Naive thymus-derived CD4-positive, alpha-beta T cell (primary cell): ENCODE data around the gene F11R. TPM values are rescaled to one million over a fixed set of nuclear protein-coding genes. Genes with fewer than 3 reads are reported as not detected.
"Not testable (repeated sequence)": the region's sequence is repeated elsewhere in the genome, so short reads cannot be mapped to it uniquely, and the experiment has no call there.

Source experiments
- ATAC-seq: fragments of 150-1000 bp; cut with Tn5 transposase; 2 replicates; pipeline ENCODE4 v1.10.0; 2021; ENCODE audit warnings: mild to moderate bottlenecking, moderate library complexity
- CTCF ChIA-PET: fragments of 350-600 bp; sonication (Branson Sonifier 250); formaldehyde crosslinking; loops from one replicate; lab custom pipeline; 2021; ENCODE audit warnings: antibody characterized with exemption; lab: Charles Lee
- POLR2A ChIA-PET: fragments of 350-600 bp; sonication (Branson Sonifier 250); formaldehyde crosslinking; loops from one replicate; lab custom pipeline; 2021; ENCODE audit warnings: antibody characterized with exemption, inconsistent platforms; lab: Charles Lee
- DNase-seq, 9 donors: peaks; one replicate each; pipeline versions ENCODE4 v3.0.0 to v3.0.0-alpha.2; 2020 to 2022; ENCODE audit warnings: mixed read lengths in 1 of 9
- H3K27ac ChIP-seq: one replicate; pipeline ENCODE4 v1.7.0; 2013; ENCODE audit warnings: mild to moderate bottlenecking, low read depth, low read length, moderate library complexity
- H3K27me3 ChIP-seq, 2 donors: one replicate each; pipeline ENCODE4 v1.7.0; 2013; ENCODE audit warnings: low read length in 2 of 2, mild to moderate bottlenecking in 2 of 2, moderate library complexity in 2 of 2; ENCODE audit not compliant: control insufficient read depth in 2 of 2, insufficient read depth in 2 of 2
- H3K36me3 ChIP-seq, 3 experiments: 1 replicate in 2 of 3; 2 replicates in 1 of 3; pipeline ENCODE4 v1.7.0; 2013; ENCODE audit warnings: low read length in 3 of 3, mild to moderate bottlenecking in 3 of 3, moderate library complexity in 1 of 3; ENCODE audit not compliant: insufficient read depth in 3 of 3, control insufficient read depth in 2 of 3
- H3K4me1 ChIP-seq, 2 donors: one replicate each; pipeline ENCODE4 v1.7.0; 2013; ENCODE audit warnings: low read length in 2 of 2, mild to moderate bottlenecking in 2 of 2, moderate library complexity in 1 of 2; ENCODE audit not compliant: control insufficient read depth in 2 of 2, insufficient read depth in 2 of 2
- H3K4me3 ChIP-seq: 2 replicates; pipeline ENCODE4 v1.7.0; 2013; ENCODE audit warnings: mild to moderate bottlenecking, low read length
- H3K9me3 ChIP-seq, 3 experiments: 1 replicate in 2 of 3; 2 replicates in 1 of 3; pipeline ENCODE4 v1.7.0; 2013; ENCODE audit warnings: low read length in 3 of 3; ENCODE audit not compliant: control insufficient read depth in 2 of 3
- H3K27ac Mint-ChIP-seq, 9 donors: one replicate each; pipeline ENCODE4 v1.8.0; 2020 to 2022; ENCODE audit warnings: mixed read lengths in 9 of 9, mild to moderate bottlenecking in 8 of 9, moderate library complexity in 5 of 9, inconsistent platforms in 2 of 9
- H3K27me3 Mint-ChIP-seq, 5 donors: one replicate each; pipeline ENCODE4 v1.8.0; 2021 to 2022; ENCODE audit warnings: mixed read lengths in 5 of 5, mild to moderate bottlenecking in 1 of 5
- H3K36me3 Mint-ChIP-seq, 5 donors: one replicate each; pipeline ENCODE4 v1.8.0; 2020 to 2022; ENCODE audit warnings: mixed read lengths in 5 of 5, mild to moderate bottlenecking in 3 of 5, inconsistent platforms in 1 of 5
- H3K4me1 Mint-ChIP-seq, 7 donors: one replicate each; pipeline ENCODE4 v1.8.0; 2020 to 2022; ENCODE audit warnings: mixed read lengths in 7 of 7, mild to moderate bottlenecking in 3 of 7, inconsistent platforms in 1 of 7
- H3K4me3 Mint-ChIP-seq, 10 donors: one replicate each; pipeline ENCODE4 v1.8.0; 2020 to 2022; ENCODE audit warnings: mild to moderate bottlenecking in 10 of 10, mixed read lengths in 10 of 10, moderate library complexity in 6 of 10, inconsistent platforms in 2 of 10
- H3K9me3 Mint-ChIP-seq, 11 donors: one replicate each; pipeline ENCODE4 v1.8.0; 2020 to 2022; ENCODE audit warnings: mixed read lengths in 11 of 11, mild to moderate bottlenecking in 4 of 11, inconsistent platforms in 1 of 11, moderate library complexity in 1 of 11
- intact Hi-C, 2 donors: fragments of 100-400 bp; cut with micrococcal nuclease; formaldehyde crosslinking; loops; one replicate each; pipeline ENCODE4 v1.15.1; 2023
- polyA plus RNA-seq, 2 donors: library from polyadenylated mRNA; unstranded; fragments of 300-500 nt; fragmentation: Illumina TruSeq; gene quantifications; one replicate each; pipeline ENCODE4 v1.2.3, GENCODE V29; 2021
- total RNA-seq, 6 experiments: library from RNA in 5 of 6; stranded (reverse) in 5 of 6; gene quantifications; 1 replicate in 5 of 6; 2 replicates in 1 of 6; pipeline ENCODE4 v1.2.3 and lab custom pipeline; 2021 to 2026

F11R gene
- total and polyA plus RNA-seq, 7 experiments from 2014 or later, result 11.3 to 23.7 (median 14.4) TPM

- Mint-ChIP-seq H3K36me3 (peaks cover 0 to 5% (median 0%) of the 10 kb centered on the region in 5 donors), H3K9me3 (peaks cover 0 to 1% (median 0%) of the 10 kb centered on the region in 11 donors), H3K27ac (peak overlapping the region; percentile 79 to 96 (median 93)), H3K27me3 (no peaks in the 10 kb centered on the region), H3K4me3 (peak overlapping the region; percentile 87 to 97 (median 91)), H3K4me1 (peaks cover 22 to 53% (median 48%) of the 10 kb centered on the region in 7 donors)
- H3K27ac ChIP-seq, result peak overlapping the region; percentile 72
- intact Hi-C loops, result no loop called here
- CTCF ChIA-PET, result interaction anchor here (1.0 to 2.7 kb wide), 4 partner anchors 22 to 271 kb away, joined by 3 to 10 read pairs (median 8); partner anchors contain the start of gene KLHDC9
- H3K4me1 ChIP-seq, result peaks cover 11 to 17% of the 10 kb centered on the region in 2 donors
- no peaks in the 10 kb centered on the region for H3K36me3 ChIP-seq
- no peaks in the 10 kb centered on the region for H3K9me3 ChIP-seq
- H3K27me3 ChIP-seq, result no peaks in the 10 kb centered on the region
- DNase-seq (no peak), ATAC-seq (no peak)
- H3K4me3 ChIP-seq, result peak overlapping the region; percentile 75
- POLR2A ChIA-PET, result interaction anchor here (1.0 to 3.8 kb wide), 10 partner anchors 10 to 98 kb away, joined by 4 to 45 read pairs (median 9); partner anchors contain the start of genes ARHGAP30, NIT1, PFDN2 and TSTD1
Measured at GRCh38 chr1:161019751-161020495, 1.0 kb downstream of the F11R start.

- ChIA-PET CTCF (interaction anchor here (0.7 kb wide), 1 partner anchor 76 kb away, joined by 4 read pairs; no protein-coding TSS in a partner anchor), POLR2A (interaction anchor here (0.6 to 1.5 kb wide), 5 partner anchors 9 to 251 kb away, joined by 3 to 5 read pairs (median 3); no protein-coding TSS in a partner anchor)
- Mint-ChIP-seq H3K4me1 (peaks cover 23 to 55% (median 49%) of the 10 kb centered on the region in 7 donors), H3K4me3 (peak overlapping the region in 9 of 10 donors; percentile 20 to 95 (median 87)), H3K27ac (peak overlapping the region in 5 of 9 donors; percentile 39 to 89 (median 67))
- H3K27me3 ChIP-seq, intact Hi-C loops, DNase-seq, H3K36me3 Mint-ChIP-seq, H3K4me3 ChIP-seq, H3K9me3 ChIP-seq, H3K9me3 Mint-ChIP-seq, H3K27ac ChIP-seq, H3K27me3 Mint-ChIP-seq, H3K36me3 ChIP-seq, ATAC-seq: not testable (repeated sequence)
- peaks cover 11 to 20% of the 10 kb centered on the region in 2 donors for H3K4me1 ChIP-seq
Measured at GRCh38 chr1:161019111-161019660, 1.8 kb downstream of the F11R start.

DNA sequence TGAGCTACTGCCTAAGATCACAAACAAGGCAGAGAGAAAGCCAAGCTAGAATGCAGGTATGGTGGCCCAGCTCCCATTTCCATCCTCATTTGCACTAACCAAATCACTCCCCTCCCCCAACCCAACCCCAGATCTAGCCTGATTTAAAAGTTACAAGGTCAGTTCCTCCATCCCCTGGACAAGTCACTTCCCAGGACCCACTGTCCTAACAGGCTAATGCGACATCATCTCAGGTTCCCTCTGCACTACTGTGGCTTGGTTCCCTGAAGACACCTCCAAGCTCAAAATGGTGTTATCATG lies 2.4 kb downstream of the F11R start:
- no peaks in the 10 kb centered on the region for H3K36me3 ChIP-seq
- no peak overlapping the region for H3K4me3 ChIP-seq
- DNase-seq (no peak), ATAC-seq (no peak)
- no peaks in the 10 kb centered on the region for H3K9me3 ChIP-seq
- ChIA-PET POLR2A (interaction anchor here (0.6 to 1.5 kb wide), 8 partner anchors 11 to 250 kb away, joined by 3 to 8 read pairs (median 3); partner anchors contain the start of genes ARHGAP30 and TSTD1), CTCF (interaction anchor here (0.5 kb wide), 1 partner anchor 48 kb away, joined by 3 read pairs; no protein-coding TSS in a partner anchor)
- no peaks in the 10 kb centered on the region for H3K27me3 ChIP-seq
- H3K27me3 Mint-ChIP-seq, result no peaks in the 10 kb centered on the region
- H3K27ac Mint-ChIP-seq, result peak overlapping the region in 3 of 9 donors; percentile 33 to 67 (median 42)
- peaks cover 11 to 26% of the 10 kb centered on the region in 2 donors for H3K4me1 ChIP-seq
- intact Hi-C loops, result no loop called here
- H3K36me3 Mint-ChIP-seq, result peaks cover 0 to 5% (median 0%) of the 10 kb centered on the region in 5 donors
- peaks cover 0 to 1% (median 0%) of the 10 kb centered on the region in 11 donors for H3K9me3 Mint-ChIP-seq
- H3K27ac ChIP-seq, result no peak overlapping the region
- H3K4me1 Mint-ChIP-seq, result peaks cover 27 to 57% (median 52%) of the 10 kb centered on the region in 7 donors
- H3K4me3 Mint-ChIP-seq, result peak overlapping the region in 2 of 10 donors; percentile 10 to 53

GRCh38 chr1:161017756-161018630 lies 3.0 kb downstream of the F11R start:
- no peaks in the 10 kb centered on the region for H3K27me3 ChIP-seq
- DNase-seq, result no peak
- H3K4me1 ChIP-seq, result peaks cover 17 to 31% of the 10 kb centered on the region in 2 donors
- Mint-ChIP-seq H3K9me3 (peaks cover 0 to 1% (median 0%) of the 10 kb centered on the region in 11 donors), H3K36me3 (peaks cover 0 to 5% (median 0%) of the 10 kb centered on the region in 5 donors), H3K27me3 (no peaks in the 10 kb centered on the region), H3K4me3 (peak overlapping the region in 1 of 10 donors; percentile 10), H3K4me1 (peaks cover 32 to 63% (median 58%) of the 10 kb centered on the region in 7 donors), H3K27ac (peak overlapping the region in 7 of 9 donors; percentile 13 to 80 (median 59))
- H3K27ac ChIP-seq, result no peak overlapping the region
- CTCF ChIA-PET, result interaction anchor here (0.5 to 1.0 kb wide), 2 partner anchors 20 to 48 kb away, joined by 3 read pairs; no protein-coding TSS in a partner anchor
- no peak overlapping the region for H3K4me3 ChIP-seq
- H3K36me3 ChIP-seq, result no peaks in the 10 kb centered on the region
- POLR2A ChIA-PET, result interaction anchor here (0.6 to 1.5 kb wide), 8 partner anchors 11 to 250 kb away, joined by 3 to 8 read pairs (median 3); partner anchors contain the start of genes ARHGAP30 and TSTD1
- H3K9me3 ChIP-seq, result no peaks in the 10 kb centered on the region
- intact Hi-C loops, result no loop called here
- no peak for ATAC-seq

DNA sequence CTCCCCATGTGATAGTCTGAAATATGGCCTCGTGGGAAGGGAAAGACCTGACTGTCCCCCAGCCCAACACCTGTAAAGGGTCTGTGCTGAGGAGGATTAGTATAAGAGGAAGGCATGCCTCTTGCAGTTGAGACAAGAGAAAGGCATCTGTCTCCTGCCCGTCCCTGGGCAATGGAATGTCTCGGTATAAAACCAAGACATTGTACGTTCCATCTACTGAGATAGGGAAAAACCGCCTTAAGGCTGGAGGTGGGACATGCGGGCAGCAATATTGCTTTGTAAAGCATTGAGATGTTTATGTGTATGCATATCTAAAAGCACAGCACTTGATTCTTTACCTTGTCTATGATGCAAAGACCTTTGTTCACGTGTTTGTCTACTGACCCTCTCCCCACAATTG lies 3.8 kb downstream of the F11R start:
- H3K36me3 ChIP-seq, H3K27me3 ChIP-seq, CTCF ChIA-PET, H3K36me3 Mint-ChIP-seq, H3K4me3 ChIP-seq, H3K9me3 Mint-ChIP-seq, H3K27me3 Mint-ChIP-seq, ATAC-seq, DNase-seq, H3K27ac ChIP-seq, H3K4me3 Mint-ChIP-seq, intact Hi-C loops, H3K9me3 ChIP-seq: not testable (repeated sequence)
- Mint-ChIP-seq H3K27ac (peak overlapping the region in 4 of 9 donors; percentile 46 to 80 (median 68)), H3K4me1 (peaks cover 33 to 66% (median 56%) of the 10 kb centered on the region in 7 donors)
- POLR2A ChIA-PET, result interaction anchor here (1.3 kb wide), 1 partner anchor 14 kb away, joined by 3 read pairs; no protein-coding TSS in a partner anchor
- H3K4me1 ChIP-seq, result peaks cover 21 to 38% of the 10 kb centered on the region in 2 donors

GRCh38 chr1:161016683-161017082 lies 4.3 kb downstream of the F11R start:
- CTCF ChIA-PET, DNase-seq, H3K27ac ChIP-seq, H3K36me3 ChIP-seq, H3K36me3 Mint-ChIP-seq, H3K4me3 ChIP-seq, H3K27me3 ChIP-seq, H3K9me3 ChIP-seq, H3K9me3 Mint-ChIP-seq, H3K4me3 Mint-ChIP-seq, ATAC-seq, intact Hi-C loops, H3K27me3 Mint-ChIP-seq: not testable (repeated sequence)
- H3K4me1 ChIP-seq, result peaks cover 20 to 41% of the 10 kb centered on the region in 2 donors
- H3K4me1 Mint-ChIP-seq, result peaks cover 35 to 71% (median 59%) of the 10 kb centered on the region in 7 donors
- peak overlapping the region in 8 of 9 donors; percentile 3 to 96 (median 53) for H3K27ac Mint-ChIP-seq
- POLR2A ChIA-PET, result interaction anchor here (0.6 kb wide), 1 partner anchor 27 kb away, joined by 3 read pairs; no protein-coding TSS in a partner anchor
